ENCODE measurements around the gene SLC45A2.
A peak's percentile ranks its signal among the peaks of the same experiment; 100 is the strongest.

The SLC45A2 gene

DNA sequence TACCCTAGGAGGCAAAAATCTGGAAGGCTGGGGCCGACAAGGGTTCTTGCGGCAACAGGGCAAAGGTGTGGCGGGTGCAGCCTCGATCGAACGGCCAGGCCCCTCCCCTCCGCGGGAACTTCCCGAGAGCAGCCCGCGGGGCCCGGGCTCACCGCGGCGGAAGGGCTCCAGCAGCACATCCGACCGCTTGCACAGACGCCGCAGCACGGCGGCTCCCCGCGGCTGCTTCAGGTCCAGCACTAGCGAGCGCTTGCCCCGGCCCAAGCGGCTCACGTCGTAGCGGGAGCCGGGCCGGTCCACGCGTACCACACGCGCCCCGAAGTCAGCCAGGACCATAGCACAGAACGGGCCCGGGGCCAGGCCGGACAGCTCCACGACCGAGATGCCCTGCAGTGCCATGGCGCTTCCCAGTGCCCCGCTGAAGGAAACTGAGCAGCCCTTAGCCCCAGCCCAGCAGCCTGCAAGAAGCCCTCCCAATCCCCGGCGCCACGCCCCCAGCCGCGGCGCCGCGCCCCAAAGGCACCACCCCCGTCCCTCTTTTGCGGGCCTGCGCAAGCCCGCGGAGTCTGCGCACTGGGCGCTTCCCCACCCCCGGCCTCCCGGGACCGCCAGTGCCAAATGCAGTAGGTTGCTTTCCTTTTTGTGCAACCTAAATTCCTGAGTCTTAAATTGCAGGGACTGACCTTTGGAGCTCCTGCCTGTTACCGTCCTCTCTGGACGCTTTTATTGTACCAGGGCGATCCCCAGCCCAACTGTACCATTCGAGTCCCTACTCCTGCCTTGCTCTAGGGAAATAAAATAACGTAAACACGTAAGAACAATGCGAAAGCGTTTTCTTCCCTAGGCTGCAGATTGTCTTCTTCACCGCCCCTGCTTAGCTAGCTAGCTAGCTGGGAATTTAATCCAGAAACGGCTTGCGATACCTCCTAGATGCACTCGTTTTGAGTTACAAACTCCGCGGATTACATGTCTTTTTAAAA is 23.4 kb upstream of the SLC45A2 start, which contains the start of gene AMACR:
Gene AMACR (minus strand): TSS at position 430 of the 980 bp plus-strand sequence. CDS start 31 bp downstream, at position 399.
- DNase-seq (ENCODE audit: low spot score): peak; percentile 96

DNA sequence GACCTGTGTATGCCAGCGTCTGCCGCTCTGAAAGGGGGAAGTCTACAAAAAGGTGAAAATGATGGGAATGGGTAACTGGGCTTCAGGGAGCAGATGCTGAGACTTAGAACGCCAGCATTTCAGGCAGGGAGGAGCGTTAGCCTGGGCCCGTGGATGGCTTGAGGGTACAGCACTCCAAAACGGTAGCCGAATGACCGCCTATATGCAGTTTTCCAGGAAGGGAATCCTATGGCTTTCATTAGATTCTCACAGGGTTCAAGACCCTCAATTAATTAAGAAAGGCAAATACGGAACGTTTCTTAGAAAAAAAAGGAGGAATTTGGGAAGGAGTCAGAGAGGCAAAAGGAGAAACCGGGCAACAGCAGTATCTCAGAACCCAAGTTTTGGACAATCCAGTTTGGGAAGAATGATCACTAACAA is 22.7 kb upstream of the SLC45A2 start:
- DNase-seq (ENCODE audit: low spot score): no peak

DNA sequence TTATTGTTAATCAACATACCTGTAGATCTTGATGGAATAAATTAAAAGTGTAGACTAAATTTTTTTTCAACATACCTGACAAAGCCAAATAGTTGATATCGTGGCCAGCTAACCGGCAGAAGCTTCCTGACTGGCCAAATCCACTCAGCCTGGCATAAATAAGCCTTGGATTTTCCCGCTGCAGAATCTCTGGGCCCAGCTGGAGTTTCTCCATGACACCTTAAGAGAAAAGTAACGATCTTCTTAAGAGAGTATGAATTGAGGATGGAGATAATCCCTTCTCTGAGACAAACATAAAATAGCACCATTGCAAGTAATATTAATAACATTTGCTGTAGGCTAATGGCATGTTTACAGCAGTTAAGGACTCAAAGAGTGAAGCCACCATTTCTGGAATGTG is 21.2 kb upstream of the SLC45A2 start:
- no peak for DNase-seq (ENCODE audit: low spot score)

DNA sequence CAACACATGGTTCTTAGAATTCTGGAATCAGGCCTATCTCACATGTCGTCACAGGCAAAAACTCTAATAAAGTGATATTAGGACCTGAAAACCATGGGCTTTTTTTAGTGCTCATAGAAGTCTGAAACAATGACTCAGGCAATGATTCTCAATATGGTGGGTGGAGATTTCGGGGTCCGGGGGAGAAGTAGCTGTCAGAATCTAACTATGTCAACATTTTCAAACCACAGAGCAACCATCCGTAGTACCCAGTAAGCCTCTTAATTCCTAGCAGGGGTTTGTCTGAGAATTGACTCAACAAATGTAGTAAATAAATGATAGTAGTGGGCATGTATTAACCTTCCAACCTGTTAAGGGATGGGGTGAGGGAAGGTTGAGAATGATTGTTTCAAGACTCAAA is 20.7 kb upstream of the SLC45A2 start:
- no peak for DNase-seq (ENCODE audit: low spot score)

DNA sequence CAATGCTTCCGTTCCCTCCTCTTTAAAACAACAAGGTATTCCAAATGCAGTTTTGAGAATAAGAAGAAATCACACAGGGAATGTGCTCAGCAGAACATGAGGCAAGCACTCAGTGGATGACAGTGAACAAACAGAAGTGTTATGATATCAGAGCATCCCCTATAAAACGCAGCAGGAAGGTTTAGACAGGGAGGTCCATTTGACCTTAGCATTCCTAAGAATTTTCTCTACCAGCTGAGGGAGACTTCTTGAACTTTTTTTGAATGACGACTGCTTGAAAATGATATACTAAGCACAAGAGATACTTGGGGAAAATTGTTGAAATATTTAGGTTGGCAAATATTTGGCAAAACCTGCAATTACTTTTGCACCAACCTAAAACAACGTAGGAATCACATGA is 19.4 kb upstream of the SLC45A2 start:
- DNase-seq (ENCODE audit: low spot score): no peak

DNA sequence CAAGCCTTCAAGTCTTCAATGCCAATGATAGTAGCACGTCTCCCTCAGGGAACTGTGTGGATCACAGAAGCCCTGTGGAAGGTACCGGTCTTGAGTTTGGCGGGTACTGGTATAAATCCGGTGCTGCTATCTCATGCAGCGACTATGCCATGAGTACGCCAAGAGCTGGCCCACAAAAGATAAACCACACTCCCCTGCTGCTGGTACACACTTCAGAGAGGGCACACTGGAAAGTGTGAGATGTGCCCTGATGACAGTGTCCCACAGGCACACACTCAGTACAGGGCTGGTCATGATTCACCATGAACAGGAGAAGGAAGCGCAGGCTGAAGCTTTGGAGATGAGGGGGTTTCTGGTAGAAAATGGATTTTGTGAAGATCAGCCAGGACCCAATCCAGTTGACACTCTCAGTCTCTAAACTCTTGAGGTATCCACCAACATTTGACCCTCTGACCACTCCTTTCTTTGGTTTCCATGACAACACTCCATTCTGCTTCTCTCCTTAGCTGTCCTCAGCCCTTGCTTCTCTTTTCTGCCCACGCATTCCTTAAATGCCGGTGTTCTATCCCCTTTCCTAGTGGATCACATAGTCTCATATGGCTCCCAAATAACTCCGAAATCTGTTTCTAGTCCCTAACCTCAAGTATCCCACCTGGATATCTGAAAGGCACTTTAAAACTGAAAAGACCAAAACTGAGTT is 18.3 kb upstream of the SLC45A2 start:
- DNase-seq (ENCODE audit: low spot score): no peak

DNA sequence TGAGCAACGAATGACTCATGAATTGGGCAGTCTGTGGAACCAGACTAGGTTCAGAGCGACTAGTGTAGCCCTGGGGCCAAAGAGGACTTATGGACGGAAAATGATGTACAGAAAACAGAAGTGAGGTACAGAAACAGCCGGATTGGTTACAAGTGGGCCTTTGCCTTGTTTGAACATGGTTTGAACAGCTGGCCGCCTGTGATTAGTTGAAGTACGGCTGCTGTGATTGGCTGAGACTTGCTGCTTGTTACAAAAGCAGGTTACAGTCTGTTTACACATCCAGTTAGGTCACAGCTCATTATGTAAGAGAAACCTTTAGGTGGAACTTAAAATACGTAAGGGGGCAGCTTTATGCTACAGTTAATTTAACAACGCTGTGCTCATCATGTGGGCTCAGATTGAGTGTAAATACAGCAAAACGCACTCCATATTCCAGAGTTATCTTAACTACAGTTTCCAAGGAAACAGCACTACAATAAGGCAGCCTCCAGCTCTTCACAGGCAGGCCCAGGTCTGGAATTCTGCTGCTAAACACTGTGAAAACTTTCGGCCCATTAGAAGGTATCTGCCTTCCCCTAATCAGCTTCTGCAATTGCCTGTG is 16.8 kb upstream of the SLC45A2 start:
- no peak for DNase-seq (ENCODE audit: low spot score)

DNA sequence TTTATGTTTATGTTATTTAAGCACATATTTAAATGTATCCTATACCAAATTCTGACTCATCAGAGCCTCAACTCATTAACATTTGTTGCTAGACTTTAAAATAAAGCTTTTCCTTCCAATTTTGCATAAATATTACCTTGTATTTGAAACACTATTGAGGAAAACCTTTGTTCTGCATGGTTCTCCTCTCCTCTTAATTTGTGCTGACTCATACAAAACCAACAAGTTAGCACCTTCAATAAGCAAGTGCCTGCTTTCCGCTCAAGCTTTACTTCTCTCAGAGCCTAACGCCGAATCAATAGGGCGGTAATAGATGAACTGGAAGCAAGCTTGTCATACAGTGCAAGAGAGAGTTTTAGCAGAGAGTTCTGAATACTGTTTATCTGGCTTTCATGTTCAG is 15.5 kb upstream of the SLC45A2 start:
- no peak for DNase-seq (ENCODE audit: low spot score)

DNA sequence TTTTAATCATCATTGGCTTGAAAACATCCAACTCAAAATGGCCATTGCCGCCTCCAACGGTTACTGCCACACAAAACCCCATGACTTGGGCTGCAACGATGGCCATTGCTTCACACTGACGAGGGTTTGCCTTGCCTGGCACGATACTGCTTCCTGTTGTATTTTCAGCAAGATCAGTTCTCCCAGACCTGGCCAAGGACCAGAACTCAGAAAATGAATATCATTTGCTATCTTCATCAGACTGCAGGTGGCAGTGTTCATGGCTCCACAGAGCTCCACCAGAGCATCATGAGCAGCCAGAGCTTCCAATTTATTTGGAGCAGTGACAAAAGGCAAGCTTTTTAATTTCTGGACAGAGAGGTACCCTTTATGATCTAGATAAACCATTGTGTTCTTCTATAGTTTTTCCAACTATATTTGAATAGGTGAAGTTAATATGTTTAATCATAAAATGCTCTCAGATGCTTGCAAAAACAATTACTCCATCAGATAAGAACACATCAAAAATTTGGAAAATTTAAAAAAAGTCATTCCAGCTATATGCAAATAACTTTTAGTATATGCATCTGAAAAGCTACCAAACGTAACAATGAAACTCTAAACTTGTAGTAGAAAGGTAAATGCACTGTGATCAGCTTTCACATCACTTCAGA is 13.0 kb upstream of the SLC45A2 start:
- peak; percentile 64 for DNase-seq (ENCODE audit: low spot score)

DNA sequence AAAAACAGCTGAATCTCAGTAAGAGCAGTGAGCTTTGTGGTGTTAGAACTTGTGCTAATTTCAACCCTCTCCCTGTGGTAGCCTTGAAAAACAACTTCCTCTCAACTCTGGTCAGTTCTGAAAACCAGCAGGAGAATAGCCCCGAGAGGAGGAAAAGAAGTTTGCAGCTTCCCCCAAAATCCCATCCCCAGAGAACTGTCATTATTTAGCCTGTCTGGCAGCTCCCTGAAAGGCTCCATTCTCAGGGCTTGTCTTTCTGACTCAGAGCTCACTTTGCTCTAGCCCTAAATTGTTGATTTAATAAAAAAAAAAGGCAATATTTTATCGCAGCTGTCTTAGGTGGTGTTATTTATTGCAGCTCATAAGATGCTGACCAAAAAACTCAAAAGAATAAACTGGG is 11.4 kb upstream of the SLC45A2 start:
- DNase-seq (ENCODE audit: low spot score): no peak

DNA sequence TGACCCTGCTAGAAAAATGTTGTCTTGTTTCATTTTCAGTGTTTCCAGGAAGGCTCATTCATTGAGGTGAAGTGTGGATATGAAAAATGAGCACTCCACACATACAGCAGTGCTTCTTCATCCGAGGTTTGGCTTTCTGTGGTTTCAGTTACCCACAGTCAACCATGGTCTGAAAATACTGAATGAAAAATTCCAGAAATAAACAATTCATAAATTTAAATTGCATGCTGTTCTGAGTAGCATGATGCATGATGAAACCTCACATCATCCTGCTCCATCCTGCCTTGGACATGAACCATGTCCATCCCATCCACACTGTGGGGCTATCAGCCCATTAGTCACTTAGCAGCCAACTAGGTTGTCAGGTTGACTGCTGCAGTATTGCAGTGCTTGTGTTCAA is 10.4 kb upstream of the SLC45A2 start:
- DNase-seq (ENCODE audit: low spot score): no peak

DNA sequence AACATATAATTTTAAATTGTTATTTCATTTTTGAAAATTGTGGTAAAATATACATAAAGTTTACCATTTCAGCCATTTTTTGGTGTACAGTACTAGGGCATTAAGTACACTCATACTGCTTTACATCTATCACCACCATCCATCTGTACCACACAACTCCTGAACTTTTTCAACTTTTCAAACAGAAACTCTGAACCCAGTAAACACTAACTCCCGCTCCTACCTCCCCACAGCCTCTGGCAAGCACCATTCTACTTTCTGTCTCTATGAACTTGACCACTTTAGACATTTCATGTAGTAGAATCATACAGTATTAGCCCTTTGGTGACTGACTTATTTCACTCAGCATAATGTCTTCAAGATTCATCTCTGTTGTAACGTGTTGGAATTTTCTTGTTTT is 8.4 kb upstream of the SLC45A2 start:
- DNase-seq (ENCODE audit: low spot score): no peak

DNA sequence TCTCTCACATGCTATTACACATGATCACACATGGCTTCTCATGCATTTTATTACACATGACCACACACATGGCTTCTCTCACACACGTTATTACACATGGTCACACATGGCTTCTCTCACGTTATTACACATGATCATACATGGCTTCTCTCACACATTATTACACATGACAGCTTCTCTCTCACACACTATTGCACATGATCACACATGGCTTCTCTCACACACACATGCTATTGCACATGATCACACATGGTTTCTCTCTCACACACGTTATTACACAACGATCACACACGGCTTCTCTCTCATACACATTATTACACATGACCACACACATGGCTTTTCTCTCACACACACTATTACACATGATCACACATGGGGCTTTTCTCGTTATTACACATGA is 954 bp upstream of the SLC45A2 start:
- DNase-seq (ENCODE audit: low spot score): no peak

DNA sequence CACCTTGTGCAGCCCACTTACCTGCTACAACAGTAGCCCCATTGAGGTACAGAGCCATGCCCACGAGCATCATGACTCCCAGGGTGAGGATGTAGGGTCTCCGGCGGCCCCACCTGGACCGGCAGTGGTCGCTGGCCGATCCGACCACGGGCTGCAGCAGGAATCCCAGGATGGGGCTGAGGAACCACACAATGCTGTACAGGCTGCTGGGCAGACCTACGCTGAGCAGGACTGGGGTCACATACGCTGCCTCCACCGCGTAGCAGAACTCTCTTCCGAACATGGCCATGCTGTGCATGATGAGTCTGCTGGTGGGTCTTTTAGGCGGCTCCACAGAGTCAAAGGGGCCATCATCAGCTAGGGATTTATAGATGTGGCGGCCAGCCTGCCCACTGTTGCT is 315 bp downstream of the SLC45A2 start:
- DNase-seq (ENCODE audit: low spot score): no peak

DNA sequence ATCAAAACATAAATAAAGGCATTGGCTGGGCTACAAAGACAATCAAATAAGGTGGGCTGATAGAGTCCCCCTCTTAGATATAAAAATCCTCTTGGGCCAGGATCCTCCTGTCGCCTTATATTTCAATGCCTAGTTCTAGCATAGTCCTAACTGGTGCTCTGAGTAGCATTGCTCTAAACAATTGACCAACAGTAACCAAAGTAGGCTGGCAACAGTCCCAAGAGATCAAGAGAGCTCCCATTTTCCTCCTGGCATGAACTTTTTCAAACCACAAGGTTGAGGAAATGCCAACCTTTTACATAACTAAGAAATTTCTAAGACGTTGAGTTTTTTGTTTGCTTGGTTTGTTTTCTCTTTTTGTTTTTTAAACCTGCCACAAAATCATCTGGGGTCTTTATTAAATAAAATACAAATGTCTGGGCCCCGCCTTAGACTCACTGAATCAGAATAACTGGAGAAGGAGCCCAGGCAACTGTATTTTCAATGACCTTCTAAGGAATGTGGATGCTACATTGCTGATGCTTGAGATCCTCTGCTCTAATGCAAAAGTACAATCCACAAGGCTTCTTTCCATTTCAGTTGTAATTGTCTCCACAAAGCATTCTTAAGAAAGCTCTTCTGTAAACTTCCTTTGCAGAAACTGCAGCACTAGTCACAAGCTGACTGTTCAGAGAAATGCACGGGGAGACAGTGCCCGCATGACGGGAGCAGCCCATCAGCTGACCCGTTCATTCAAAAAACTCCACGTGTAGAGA is 2.9 kb downstream of the SLC45A2 start:
- no peak for DNase-seq (ENCODE audit: low spot score)

DNA sequence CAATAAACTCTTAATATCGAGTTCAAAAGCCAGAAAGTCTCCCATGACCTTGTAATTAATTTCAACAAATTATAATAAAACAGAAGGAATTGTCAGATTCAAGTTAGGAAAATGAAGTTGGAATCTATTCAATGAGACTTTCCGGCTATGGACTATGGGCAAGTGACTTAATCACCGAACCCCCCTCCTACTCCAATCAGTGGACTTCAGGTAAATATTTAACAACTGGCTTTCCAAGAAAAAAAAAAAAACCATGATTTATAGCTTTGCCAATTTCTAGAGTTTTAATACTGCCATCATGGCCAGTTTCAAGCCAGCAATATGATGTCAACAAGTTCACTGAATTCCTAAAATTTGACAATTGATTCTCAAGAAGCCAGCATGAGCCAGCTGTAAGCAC is 4.5 kb downstream of the SLC45A2 start:
- no peak for DNase-seq (ENCODE audit: low spot score)

DNA sequence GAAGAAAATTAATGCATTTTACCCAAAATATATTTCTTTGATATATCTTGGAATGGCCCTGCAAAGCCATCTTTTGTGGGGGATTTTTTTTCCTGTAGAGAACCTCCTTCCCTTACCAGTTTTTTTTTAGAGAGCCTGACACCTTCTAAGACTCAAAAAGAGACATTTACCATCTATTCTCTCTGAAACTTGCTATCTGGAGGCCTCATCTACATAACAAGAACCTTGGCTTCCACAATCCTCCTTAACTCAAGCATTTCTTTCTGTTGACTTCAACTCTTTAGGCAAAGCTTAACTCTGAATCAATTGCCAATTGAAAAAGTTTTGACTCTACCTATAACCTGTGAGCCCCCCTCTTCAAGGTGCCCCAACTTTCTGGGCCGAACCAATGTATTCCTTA is 6.2 kb downstream of the SLC45A2 start:
- no peak for DNase-seq (ENCODE audit: low spot score)

DNA sequence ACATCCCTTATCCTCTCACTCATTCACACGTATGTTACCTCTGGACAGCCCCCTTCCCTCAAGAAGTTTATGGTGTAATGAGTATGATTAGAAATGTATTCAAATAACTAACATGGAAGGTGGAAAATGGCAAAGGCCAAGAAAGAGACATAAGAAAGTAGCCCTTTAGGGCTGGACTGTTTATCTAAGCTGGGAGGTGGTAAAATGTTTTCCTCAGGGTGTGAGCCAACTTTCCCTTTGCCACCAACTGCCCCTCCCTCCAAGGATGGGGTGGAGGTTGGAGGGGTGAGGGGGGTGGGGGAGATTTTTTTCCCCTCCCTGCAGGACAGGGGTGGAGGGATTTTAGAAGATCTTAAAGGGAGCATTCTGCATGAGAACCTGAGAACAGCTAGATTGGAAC is 8.2 kb downstream of the SLC45A2 start:
- no peak for DNase-seq (ENCODE audit: low spot score)

DNA sequence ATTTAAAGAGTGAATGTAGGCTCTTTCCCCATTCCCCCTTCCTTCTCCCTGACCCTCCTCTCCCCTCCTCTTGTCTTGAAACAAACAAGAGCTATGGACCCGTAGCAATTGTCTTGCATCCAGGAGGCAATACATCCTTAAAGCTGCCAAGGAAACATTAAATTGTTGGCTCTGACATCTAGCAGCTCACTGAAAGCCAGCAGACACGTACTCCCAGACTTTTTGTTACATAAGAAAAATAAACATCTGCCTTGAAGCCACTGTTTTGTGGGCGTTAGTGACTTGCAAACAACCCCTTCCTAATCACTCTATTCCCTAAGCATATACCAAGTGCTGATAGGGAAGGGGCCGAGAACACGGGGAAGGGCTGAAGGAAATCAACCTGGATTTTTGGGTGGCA is 8.6 kb downstream of the SLC45A2 start:
- DNase-seq (ENCODE audit: low spot score): no peak

DNA sequence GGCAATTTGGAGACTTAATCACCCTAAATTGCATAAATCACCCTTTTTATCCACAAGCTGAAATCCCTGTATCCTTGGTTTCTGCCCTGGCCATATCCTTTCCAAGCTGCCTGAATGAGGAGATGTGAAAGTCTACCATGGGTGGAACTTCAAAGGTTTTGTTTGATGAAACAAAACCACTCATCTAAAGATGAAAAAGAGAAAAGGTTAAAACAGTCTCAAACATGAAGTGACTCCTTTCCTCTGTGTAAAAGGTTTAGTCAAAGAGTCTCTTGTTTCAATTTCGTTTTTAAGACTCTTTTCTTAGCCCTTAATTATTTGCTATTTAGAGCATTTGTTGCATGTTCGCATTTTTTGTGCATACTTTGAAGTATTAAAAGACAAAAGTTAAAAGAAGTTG is 11.2 kb downstream of the SLC45A2 start:
- no peak for DNase-seq (ENCODE audit: low spot score)
